ENCODE data around the gene ERBIN.

GRCh38 chr5:66013906-66014305 lies 87.5 kb downstream of the ERBIN start:
- no peak for TF ChIP-seq CTCF (IDR thresholded peaks at IDR 0.05 in 2 of 3, conservative IDR thresholded peaks at IDR 0.05 in 1 of 3; ENCODE audit: control insufficient read depth in 2 of 3, extremely low read depth in 1 of 3, insufficient read depth in 1 of 3, low read depth in 3 of 3, low read length in 3 of 3)
- no peak for TF ChIP-seq POLR2AphosphoS5 (IDR thresholded peaks at IDR 0.05; ENCODE audit: low read length)
- no peak for TF ChIP-seq BACH1 (IDR thresholded peaks at IDR 0.05; ENCODE audit: borderline replicate concordance)
- no peak for TF ChIP-seq KDM1A (IDR thresholded peaks at IDR 0.05; ENCODE audit: borderline replicate concordance)
- no peak for TF ChIP-seq NFYB (IDR thresholded peaks at IDR 0.05; ENCODE audit: insufficient read depth, low read depth, low read length)
- no peak for TF ChIP-seq CHD2 (IDR thresholded peaks at IDR 0.05; ENCODE audit: borderline replicate concordance, low read depth, low read length)
- TF ChIP-seq HDAC6 (IDR thresholded peaks at IDR 0.05; ENCODE audit: unreplicated experiment): no peak

Data from GM12878 (cell line).